IMR-90 (cell line): Measurements from ENCODE around the gene DLG5.

ENCODE experiments used
- CTCF ChIP-seq: conservative IDR thresholded peaks from 2 replicates; pipeline ENCODE4 v1.5.1; 2012; ENCODE audit warnings: mild to moderate bottlenecking, low read depth, low read length, improper control_type of control experiment
- POLR2A ChIP-seq: IDR thresholded peaks from 2 replicates; pipeline ENCODE4 v1.6.1; 2012; ENCODE audit warnings: mild to moderate bottlenecking, low read depth, low read length
- RFX5 ChIP-seq: IDR thresholded peaks from 2 replicates; pipeline ENCODE4 v1.8.0; 2012; ENCODE audit warnings: low read depth, mild to moderate bottlenecking, low read length, moderate library complexity
- SMC3 ChIP-seq: fragments of 150-350 bp; IDR thresholded peaks from 2 replicates; pipeline ENCODE4 v1.6.1; 2016; ENCODE audit warnings: low read depth, mild to moderate bottlenecking, antibody characterized with exemption, low read length, moderate library complexity
- USF2 ChIP-seq: fragments of 150-350 bp; IDR thresholded peaks from 2 replicates; pipeline ENCODE4 v1.6.1; 2017; ENCODE audit warnings: mild to moderate bottlenecking, antibody characterized with exemption, low read length, low read depth

GRCh38 chr10:77896058-77896457, 30.5 kb downstream of the DLG5 start:
- no peak for TF ChIP-seq POLR2A
- TF ChIP-seq CTCF: no peak
- no peak for TF ChIP-seq USF2
- TF ChIP-seq RFX5: no peak
- TF ChIP-seq SMC3: no peak
